Gastroesophageal sphincter (tissue), 4 donors: ENCODE data around the gene OS9. TPM values are rescaled to one million over a fixed set of nuclear protein-coding genes. Genes with fewer than 3 reads are reported as not detected.
"Not testable (repeated sequence)": the region's sequence is repeated elsewhere in the genome, so short reads cannot be mapped to it uniquely, and the experiment has no call there.

ENCODE experiments used
- ATAC-seq: fragments of 150-250 bp; one replicate; pipeline ENCODE4 v1.9.1; 2016; ENCODE audit warnings: mild to moderate bottlenecking, moderate library complexity
- H3K27ac ChIP-seq, 4 donors: fragments of 200-600 bp; sonication (generic) in 3 of 4; 1 replicate in 3 of 4; 2 replicates in 1 of 4; pipeline ENCODE4 v1.5.1; 2016 to 2019
- H3K27me3 ChIP-seq: fragments of 200-600 bp; sonication (generic); one replicate; pipeline ENCODE4 v1.5.1; 2019
- H3K36me3 ChIP-seq, 2 donors: fragments of 200-600 bp; sonication (generic); one replicate each; pipeline ENCODE4 v1.5.1; 2019; ENCODE audit warnings: control low read depth in 1 of 2
- H3K4me1 ChIP-seq, 3 donors: fragments of 200-600 bp; sonication (generic); 1 replicate in 2 of 3; 2 replicates in 1 of 3; pipeline ENCODE4 v1.5.1; 2016 to 2019; ENCODE audit warnings: control low read depth in 2 of 3
- H3K4me3 ChIP-seq, 2 donors: fragments of 200-600 bp; sonication (generic); one replicate each; pipeline ENCODE4 v1.5.1; 2019; ENCODE audit warnings: mild to moderate bottlenecking in 1 of 2, moderate library complexity in 1 of 2
- H3K9me3 ChIP-seq, 3 donors: fragments of 200-600 bp; sonication (generic); one replicate each; pipeline ENCODE4 v1.5.1; 2017 to 2019; ENCODE audit warnings: control low read depth in 2 of 3
- EP300 ChIP-seq: sonication (generic); formaldehyde crosslinking; IDR thresholded peaks from one replicate; pipeline ENCODE4 v1.6.1; 2017; ENCODE audit warnings: antibody characterized with exemption, mild to moderate bottlenecking
- POLR2A ChIP-seq, 2 donors: fragments of 450-650 bp; IDR thresholded peaks; one replicate each; pipeline ENCODE4 v1.6.1; 2017; ENCODE audit warnings: antibody characterized with exemption in 2 of 2, mild to moderate bottlenecking in 2 of 2, moderate library complexity in 1 of 2
- POLR2AphosphoS5 ChIP-seq: sonication (generic); formaldehyde crosslinking; IDR thresholded peaks from one replicate; pipeline ENCODE4 v1.6.1; 2017; ENCODE audit warnings: antibody characterized with exemption
- WGBS, 2 donors: methylation state at CpG; one replicate each; pipeline ENCODE4 v1.1.5; 2018; ENCODE audit warnings: low coverage in 1 of 2; 5-methylcytosine and 5-hydroxymethylcytosine counted together
- total RNA-seq, 4 donors: library from RNA; depleted of rRNA; stranded (reverse); fragments of >200 nt; gene quantifications; one replicate each; pipeline ENCODE4 v1.1.0, GENCODE V29; 2016
- TF ChIP-seq, protein P1 (sequence below), 4 experiments: fragments of 200-600 bp in 2 of 4; fragments of 450-650 bp in 2 of 4; sonication (generic) in 1 of 4; IDR thresholded peaks; one replicate each; pipeline ENCODE4 v1.5.1; 2017 to 2019; ENCODE audit warnings: antibody characterized with exemption in 4 of 4, mild to moderate bottlenecking in 2 of 4, moderate library complexity in 2 of 4

OS9 gene
- total RNA-seq, 4 donors from 2014 or later, result 161 to 235 (median 186) TPM

DNA sequence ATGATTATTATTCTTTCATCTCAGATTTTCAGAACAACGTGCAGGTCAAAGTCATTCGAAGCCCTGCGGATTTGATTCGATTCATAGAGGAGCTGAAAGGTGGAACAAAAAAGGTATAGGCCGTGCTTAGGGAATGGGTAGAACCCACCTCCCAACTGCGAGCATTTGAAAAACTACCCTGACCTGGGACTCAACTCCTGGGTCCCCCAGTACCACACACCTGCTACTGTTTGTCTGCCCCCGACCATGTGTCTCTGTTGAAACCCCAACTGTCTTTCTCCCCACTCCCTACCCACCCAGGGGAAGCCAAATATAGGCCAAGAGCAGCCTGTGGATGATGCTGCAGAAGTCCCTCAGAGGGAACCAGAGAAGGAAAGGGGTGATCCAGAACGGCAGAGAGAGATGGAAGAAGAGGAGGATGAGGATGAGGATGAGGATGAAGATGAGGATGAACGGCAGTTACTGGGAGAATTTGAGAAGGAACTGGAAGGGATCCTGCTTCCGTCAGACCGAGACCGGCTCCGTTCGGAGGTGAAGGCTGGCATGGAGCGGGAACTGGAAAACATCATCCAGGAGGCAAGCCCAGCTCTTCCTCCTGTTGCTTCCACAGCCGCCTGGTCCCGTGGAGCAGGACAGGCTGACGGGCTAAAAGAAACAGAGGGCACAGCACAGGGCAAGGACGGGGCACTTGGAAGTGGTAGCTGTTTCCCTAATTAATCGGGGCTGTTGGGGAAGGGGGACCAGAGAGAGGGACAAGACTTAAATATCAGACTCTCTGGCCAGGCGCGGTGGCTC is 24.1 kb downstream of the OS9 start:
- no peaks in the 10 kb centered on the region for H3K27me3 ChIP-seq
- H3K36me3 ChIP-seq, result peaks cover 0 to 92% of the 10 kb centered on the region in 2 donors
- TF ChIP-seq, protein P1, sequence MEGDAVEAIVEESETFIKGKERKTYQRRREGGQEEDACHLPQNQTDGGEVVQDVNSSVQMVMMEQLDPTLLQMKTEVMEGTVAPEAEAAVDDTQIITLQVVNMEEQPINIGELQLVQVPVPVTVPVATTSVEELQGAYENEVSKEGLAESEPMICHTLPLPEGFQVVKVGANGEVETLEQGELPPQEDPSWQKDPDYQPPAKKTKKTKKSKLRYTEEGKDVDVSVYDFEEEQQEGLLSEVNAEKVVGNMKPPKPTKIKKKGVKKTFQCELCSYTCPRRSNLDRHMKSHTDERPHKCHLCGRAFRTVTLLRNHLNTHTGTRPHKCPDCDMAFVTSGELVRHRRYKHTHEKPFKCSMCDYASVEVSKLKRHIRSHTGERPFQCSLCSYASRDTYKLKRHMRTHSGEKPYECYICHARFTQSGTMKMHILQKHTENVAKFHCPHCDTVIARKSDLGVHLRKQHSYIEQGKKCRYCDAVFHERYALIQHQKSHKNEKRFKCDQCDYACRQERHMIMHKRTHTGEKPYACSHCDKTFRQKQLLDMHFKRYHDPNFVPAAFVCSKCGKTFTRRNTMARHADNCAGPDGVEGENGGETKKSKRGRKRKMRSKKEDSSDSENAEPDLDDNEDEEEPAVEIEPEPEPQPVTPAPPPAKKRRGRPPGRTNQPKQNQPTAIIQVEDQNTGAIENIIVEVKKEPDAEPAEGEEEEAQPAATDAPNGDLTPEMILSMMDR (IDR thresholded peaks at IDR 0.05), result no peak
- TF ChIP-seq EP300, result no peak
- TF ChIP-seq POLR2A (IDR thresholded peaks at IDR 0.05), result no peak
- TF ChIP-seq POLR2AphosphoS5, result no peak
- 92 to 93% methylated on average over 3 to 14 of the region's 22 CpGs for WGBS, 2 donors
- H3K4me1 ChIP-seq, result no peaks in the 10 kb centered on the region
- no peak overlapping the region for H3K4me3 ChIP-seq
- ATAC-seq, result no peak
- H3K27ac ChIP-seq, result no peak overlapping the region
- H3K9me3 ChIP-seq, result no peaks in the 10 kb centered on the region

DNA sequence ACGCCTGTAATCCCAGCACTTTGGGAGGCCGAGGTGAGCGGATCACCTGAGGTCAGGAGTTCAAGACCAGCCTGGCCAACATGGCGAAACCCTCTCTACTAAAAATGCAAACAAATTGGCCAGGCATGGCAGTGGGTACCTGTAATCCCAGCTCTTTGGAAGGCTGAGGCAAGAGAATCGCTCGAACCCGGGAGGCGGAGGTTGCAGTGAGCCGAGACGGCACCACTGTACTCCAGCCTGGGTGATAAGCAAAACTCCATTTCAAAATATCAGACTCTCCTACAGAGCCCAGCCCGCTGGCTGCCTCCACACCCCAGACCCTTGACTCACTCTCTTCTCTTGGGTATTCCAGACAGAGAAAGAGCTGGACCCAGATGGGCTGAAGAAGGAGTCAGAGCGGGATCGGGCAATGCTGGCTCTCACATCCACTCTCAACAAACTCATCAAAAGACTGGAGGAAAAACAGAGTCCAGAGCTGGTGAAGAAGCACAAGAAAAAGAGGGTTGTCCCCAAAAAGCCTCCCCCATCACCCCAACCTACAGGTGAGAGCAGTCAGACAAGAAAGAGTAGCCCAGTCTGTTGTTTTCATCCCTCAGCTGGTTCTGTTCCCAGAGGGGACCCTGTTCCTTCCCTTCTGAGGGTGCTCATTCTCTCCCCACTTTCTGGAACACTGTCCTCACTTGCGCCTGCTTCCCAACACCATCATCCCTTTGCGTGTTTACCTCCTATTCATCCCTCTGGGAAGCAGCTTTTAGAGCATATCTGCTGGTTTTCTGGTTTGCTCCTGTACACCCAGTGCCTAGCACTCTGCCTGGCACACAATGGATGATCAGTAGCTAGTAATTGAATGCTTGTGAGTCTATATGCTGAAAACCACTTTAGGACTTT is 25.0 kb downstream of the OS9 start:
- Histone ChIP-seq H3K9me3 (no peaks in the 10 kb centered on the region), H3K27ac (no peak overlapping the region), H3K27me3 (no peaks in the 10 kb centered on the region), H3K4me3 (no peak overlapping the region), H3K4me1 (no peaks in the 10 kb centered on the region), H3K36me3 (peaks cover 0 to 83% of the 10 kb centered on the region in 2 donors)
- TF ChIP-seq, protein P1 (IDR thresholded peaks at IDR 0.05), result no peak
- TF ChIP-seq POLR2A (IDR thresholded peaks at IDR 0.05) (no peak), EP300 (no peak), POLR2AphosphoS5 (no peak)
- WGBS, 2 donors, result 91 to 94% methylated on average over 6 to 8 of the region's 15 CpGs
- no peak for ATAC-seq

DNA sequence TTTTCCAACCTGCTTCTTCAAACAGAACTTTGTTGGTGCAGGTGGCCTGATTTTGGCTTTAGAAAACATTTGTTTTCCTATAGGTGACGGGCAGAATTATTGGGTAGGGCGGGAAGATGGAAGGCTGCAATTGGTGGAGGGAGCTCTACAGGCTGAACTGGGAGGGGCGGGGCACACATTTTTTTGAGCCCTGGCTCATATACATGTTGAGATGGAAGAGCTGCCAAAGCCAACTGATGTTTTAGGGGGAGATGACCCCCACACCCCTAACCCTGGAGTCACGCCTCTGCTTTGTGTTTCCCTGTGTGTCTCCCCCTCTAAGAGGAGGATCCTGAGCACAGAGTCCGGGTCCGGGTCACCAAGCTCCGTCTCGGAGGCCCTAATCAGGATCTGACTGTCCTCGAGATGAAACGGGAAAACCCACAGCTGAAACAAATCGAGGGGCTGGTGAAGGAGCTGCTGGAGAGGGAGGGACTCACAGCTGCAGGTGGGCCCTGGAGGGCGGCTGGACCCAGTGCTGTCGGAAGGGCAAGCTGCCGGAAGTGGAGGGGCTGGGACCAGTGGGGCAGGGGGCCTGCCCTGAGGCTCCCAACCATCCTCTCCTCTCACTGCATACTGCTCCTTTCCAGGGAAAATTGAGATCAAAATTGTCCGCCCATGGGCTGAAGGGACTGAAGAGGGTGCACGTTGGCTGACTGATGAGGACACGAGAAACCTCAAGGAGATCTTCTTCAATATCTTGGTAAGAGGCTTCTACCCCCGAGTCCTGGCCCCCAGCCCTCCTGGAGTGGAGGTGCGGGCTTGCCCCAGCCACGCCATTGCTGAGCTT is 26.1 kb downstream of the OS9 start:
- WGBS, 2 donors, result 85 to 100% methylated on average over 2 to 5 of the region's 20 CpGs
- Histone ChIP-seq H3K4me1 (no peaks in the 10 kb centered on the region), H3K27ac (no peak overlapping the region), H3K9me3 (no peaks in the 10 kb centered on the region), H3K27me3 (peaks cover 3% of the 10 kb centered on the region), H3K36me3 (peaks cover 0 to 72% of the 10 kb centered on the region in 2 donors), H3K4me3 (no peak overlapping the region)
- no peak for ATAC-seq
- TF ChIP-seq, protein P1 (IDR thresholded peaks at IDR 0.05), result no peak
- TF ChIP-seq EP300 (no peak), POLR2AphosphoS5 (no peak), POLR2A (IDR thresholded peaks at IDR 0.05) (no peak)

DNA sequence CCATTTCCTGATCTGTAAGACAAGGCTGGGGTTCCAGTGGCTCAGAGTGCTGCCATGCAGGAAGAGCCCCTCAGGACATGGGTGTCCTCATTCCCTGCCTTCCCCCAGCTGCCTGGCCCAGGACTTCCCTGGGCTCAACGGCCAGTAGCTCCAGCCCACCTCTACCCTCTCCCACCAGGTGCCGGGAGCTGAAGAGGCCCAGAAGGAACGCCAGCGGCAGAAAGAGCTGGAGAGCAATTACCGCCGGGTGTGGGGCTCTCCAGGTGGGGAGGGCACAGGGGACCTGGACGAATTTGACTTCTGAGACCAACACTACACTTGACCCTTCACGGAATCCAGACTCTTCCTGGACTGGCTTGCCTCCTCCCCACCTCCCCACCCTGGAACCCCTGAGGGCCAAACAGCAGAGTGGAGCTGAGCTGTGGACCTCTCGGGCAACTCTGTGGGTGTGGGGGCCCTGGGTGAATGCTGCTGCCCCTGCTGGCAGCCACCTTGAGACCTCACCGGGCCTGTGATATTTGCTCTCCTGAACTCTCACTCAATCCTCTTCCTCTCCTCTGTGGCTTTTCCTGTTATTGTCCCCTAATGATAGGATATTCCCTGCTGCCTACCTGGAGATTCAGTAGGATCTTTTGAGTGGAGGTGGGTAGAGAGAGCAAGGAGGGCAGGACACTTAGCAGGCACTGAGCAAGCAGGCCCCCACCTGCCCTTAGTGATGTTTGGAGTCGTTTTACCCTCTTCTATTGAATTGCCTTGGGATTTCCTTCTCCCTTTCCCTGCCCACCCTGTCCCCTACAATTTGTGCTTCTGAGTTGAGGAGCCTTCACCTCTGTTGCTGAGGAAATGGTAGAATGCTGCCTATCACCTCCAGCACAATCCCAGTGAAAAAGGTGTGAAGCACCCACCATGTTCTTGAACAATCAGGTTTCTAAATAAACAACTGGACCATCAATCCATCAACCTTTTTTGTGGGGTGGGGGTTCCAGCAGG is 27.0 kb downstream of the OS9 start:
- H3K4me1 ChIP-seq, result peaks cover 0 to 7% (median 2%) of the 10 kb centered on the region in 3 donors
- whole genome bisulfite sequencing, 2 donors, result 80 to 83% methylated on average over 1 to 3 of the region's 11 CpGs
- H3K9me3 ChIP-seq, result no peaks in the 10 kb centered on the region
- H3K27me3 ChIP-seq, result peaks cover 12% of the 10 kb centered on the region
- no peak for ATAC-seq
- H3K4me3 ChIP-seq, result no peak overlapping the region
- TF ChIP-seq, protein P1 (IDR thresholded peaks at IDR 0.05), result no peak
- TF ChIP-seq POLR2AphosphoS5 (no peak), POLR2A (IDR thresholded peaks at IDR 0.05) (no peak), EP300 (no peak)
- H3K36me3 ChIP-seq, result peaks cover 0 to 63% of the 10 kb centered on the region in 2 donors
- H3K27ac ChIP-seq, result no peak overlapping the region

DNA sequence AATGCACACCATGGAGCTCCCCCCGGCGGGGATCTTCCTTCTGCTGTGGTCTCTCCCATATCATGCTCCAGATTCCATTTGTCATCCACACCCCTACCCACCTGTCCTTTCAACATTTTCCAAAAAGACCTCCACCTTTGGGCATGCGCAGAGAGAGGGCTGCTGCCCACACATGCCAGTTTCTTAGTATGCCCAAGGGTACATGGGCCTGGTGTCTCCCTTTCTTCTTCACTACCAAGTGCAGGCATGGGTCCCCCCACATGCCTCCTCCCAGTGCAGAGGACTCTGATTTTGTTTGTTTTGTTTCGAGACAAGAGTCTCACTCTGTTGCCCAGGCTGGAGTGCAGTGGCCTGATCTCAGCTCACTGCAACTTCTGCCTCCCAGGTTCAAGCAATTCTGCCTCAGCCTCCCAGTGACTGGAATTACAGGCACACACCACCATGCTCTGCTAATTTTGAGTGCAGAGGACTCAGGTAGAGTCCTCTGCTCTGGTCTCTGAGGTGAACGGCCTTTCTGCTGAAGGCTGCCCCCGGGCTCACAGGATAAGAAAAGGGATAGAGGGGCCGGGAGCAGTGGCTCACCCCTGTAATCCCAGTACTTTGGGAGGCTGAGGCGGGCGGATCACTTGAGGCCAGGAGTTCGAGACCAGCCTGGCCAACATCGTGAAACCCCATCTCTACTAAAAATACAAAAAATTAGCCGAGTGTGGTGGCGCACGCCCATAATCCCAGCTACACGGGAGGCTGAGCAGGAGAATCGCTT is 28.1 kb downstream of the OS9 start:
- H3K4me3 ChIP-seq, ATAC-seq, H3K9me3 ChIP-seq, H3K27ac ChIP-seq: not testable (repeated sequence)
- peaks cover 0 to 52% of the 10 kb centered on the region in 2 donors for H3K36me3 ChIP-seq
- peaks cover 0 to 19% (median 4%) of the 10 kb centered on the region in 3 donors for H3K4me1 ChIP-seq
- WGBS, 2 donors, result 79% methylated on average over 5 of the region's 16 CpGs; no CpG with 5 or more reads in 1 of the 2 donors
- H3K27me3 ChIP-seq, result peaks cover 23% of the 10 kb centered on the region
